DMS 273 treated with DMSO at 0.1 percent for 48 hours (cell line): ENCODE measurements around the gene RPS15.
"Not testable (repeated sequence)": the region's sequence is repeated elsewhere in the genome, so short reads cannot be mapped to it uniquely, and the experiment has no call there.

Experiments
- DNase-seq: peaks from one replicate; lab custom pipeline; 2025; lab: John Stamatoyannopoulos, UW

The RPS15 gene

DNA sequence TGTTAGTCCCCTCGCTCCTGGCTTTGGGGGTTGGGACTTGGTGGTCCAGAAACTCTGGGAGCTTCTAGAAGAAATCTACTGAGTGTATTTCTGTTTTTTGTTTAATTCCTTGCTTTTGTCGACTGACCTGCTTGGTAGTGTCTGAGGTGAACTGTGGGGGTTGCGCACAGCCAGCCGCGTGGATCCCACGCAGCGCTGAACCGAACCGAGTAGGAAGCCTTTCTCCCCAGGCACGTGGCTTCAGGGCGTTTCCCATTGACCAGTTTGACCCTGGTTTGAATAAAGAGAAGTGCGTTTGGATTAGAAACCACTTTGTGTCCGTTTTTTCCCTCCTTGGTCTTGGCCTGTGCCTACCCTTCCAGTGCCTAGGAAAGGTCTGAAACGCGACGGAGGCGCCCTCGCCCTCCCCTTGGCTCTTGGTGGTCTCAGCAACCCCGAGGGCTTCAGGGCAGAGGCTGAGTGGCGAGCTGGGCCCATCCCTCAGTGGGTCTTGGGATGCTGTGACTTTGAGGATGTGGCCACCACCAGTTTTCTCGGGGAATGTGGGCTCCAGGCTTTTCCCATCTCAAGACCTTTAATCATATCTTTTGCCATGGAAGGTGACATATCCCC is 2.7 kb upstream of the RPS15 start:
- no peak for DNase-seq

DNA sequence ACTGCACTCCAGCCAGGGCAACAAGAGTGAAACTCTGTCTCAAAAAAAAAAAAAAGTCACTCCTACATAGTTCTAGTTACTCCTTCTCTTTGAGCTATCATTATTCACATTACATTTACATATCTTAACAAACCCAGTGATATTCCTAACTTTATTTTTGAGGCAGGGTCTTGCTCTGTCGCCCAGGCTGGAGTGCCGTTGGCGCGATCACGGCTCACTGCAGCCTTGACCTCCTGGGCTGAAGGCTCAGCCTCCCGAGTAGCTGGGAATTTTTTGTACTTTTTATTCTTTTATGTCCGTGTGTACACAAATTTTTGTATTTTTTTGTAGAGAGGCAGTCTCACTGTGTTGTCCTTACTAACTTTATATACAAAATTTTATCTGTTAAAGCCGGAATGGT is 587 bp upstream of the RPS15 start:
- no peak for DNase-seq

DNA sequence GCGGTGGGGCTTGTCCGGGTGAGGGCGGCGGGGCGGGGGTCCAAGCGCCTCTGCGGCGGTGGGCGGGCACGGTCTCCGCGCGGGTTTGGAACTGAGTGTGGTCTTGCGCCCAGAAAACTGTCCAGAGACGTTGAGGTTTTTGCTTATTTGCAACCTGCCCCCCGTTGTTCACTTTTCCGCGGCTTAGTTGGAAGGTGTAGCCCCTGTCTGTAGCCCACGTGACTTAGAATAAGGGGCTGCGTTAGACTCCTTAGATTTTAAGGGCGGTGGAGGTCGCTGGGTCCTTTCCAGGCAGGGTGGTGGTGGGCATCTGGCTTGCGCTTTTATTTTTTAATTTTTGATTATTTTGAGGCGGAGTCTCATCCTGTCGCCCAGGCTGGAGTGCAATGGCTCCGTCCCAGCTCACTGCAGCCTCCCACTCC is 748 bp downstream of the RPS15 start:
- DNase-seq = no peak

DNA sequence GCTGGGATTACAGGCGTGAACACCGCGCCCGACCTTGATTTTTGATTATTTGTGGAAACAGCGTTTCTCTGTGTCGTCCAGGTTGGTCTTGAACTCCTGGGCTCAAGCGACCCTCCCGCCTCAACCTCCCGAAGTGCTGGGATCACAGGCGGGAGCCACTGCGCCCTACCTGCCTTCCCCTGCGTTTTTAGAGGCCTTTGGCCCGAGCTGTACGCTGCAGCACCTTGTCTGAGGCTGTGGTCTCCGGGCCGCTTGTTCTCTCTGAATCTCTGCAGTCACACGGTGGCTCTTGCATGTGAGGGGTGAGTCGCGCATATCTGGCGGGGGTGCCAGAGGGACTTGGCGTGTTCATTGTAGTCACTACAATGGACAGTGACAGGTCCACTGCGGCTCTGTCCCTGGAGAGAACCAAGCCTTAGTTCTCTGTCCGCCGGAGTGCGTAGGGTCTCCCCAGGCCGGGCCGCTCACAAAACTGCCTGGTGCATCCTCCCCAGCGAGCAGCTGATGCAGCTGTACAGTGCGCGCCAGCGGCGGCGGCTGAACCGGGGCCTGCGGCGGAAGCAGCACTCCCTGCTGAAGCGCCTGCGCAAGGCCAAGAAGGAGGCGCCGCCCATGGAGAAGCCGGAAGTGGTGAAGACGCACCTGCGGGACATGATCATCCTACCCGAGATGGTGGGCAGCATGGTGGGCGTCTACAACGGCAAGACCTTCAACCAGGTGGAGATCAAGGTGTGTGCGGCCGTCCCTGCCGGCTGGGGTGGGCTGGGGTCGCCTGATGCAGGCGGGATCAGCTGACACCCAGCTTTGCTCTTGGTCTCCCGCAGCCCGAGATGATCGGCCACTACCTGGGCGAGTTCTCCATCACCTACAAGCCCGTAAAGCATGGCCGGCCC is 1.6 kb downstream of the RPS15 start:
- DNase-seq = not testable (repeated sequence)

DNA sequence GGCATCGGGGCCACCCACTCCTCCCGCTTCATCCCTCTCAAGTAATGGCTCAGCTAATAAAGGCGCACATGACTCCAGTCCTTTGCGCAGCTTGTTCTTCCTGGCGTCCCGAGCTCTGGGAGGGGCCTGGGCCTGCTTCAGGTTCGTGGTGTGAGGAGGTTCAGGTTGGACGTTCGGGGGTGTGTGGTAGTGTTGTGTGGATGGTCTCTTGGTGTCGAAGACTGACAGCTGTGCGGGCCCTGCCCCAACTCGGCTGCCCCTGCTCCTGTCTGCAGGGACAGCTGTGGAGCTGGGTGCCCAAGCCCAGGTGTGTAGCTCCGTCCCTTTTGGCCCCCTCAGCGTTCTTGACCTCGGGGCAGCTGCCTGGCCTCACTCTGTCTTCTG is 2.2 kb downstream of the RPS15 start:
- no peak for DNase-seq

DNA sequence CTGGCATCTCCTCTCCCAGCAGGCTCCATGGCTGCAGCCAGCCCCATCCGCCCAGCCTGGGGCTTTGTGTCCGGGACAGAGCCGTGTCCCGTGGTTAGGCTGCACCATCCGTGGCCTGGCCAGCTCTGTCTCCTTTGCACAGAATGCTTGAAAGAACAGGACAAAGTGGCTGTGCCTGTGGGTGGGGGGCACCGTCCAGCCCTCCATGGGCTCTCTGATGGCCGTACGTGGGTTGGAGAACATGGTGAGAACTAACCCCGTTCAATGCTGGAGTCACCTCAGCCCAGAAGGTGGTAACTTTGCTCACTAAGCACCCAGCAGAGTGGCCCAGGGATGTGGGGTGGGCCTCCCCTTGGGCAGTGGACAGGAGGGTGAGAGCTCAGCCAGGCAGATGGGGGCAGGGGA is 2.8 kb downstream of the RPS15 start:
- no peak for DNase-seq

DNA sequence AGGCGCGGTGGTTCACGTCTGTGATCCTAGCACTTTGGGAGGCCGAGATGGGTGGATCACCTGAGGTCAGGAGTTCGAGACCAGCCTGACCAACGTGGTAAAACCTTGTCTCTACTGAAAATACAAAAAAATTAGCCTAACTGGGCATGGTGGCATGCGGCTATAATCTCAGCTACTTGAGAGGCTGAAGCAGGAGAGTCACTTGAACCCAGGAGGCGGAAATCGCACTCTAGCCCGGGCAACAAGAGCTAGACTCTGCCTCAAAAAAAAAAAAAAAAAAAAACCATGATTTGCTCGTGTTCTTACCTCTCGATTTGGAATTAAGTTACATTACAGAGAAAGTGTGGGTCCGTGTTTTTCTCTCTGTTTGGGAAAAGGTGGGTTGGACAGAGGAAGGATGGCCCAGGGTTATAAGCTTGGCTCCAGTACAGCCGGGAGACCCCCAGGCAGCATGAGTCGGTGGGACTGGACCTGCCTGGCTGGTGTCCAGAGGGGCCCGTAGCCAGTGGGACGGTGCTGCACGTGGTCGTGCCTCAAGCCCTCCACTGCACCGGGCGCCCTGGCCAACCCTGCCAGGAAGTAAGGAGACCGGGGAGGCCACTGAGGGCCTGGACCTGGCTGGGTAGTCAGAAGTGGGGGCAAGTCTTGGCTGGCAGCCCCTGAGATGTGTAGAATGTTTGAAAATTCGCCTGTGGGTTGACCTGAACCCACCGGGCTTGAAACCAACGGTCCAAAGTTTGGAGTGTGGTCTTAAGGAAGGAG is 3.7 kb downstream of the RPS15 start:
- no peak for DNase-seq

DNA sequence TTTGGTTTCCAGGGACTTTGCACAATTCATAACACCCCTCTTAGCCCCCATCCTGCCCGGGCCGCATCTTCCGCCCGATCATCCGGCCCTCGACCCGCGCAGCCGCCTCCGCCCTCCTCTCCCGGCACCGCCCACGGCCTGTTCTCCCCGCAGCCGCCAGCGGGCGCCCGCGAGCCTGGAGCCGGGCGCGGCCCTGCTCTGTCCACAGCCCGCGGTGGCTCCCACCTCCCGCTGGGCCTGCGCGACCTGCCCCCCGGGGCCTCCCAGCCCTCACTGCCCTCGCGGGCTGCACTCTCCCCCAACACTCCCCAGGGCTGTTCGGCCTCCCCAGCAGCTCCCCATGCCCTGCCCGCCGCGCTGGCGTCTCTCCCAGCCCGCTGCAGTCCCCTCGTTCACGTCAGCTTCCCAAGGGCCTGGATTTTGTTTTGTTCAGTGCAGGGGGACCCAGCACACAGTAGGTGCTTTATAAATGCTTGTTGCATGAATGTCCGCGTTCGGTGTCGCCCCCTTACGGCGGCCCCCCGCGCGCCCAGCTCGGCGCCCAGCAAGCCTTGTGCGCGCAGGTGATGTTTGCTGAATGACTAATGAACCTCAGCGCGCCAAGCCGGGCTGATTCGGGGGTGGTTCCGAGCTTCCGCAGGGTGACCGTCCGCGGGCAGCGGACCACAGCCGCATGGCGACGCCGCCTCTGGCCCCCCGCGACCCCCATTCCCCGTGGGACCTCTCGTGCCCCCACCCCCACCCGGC is 7.2 kb downstream of the RPS15 start:
- peak; percentile 35 for DNase-seq

DNA sequence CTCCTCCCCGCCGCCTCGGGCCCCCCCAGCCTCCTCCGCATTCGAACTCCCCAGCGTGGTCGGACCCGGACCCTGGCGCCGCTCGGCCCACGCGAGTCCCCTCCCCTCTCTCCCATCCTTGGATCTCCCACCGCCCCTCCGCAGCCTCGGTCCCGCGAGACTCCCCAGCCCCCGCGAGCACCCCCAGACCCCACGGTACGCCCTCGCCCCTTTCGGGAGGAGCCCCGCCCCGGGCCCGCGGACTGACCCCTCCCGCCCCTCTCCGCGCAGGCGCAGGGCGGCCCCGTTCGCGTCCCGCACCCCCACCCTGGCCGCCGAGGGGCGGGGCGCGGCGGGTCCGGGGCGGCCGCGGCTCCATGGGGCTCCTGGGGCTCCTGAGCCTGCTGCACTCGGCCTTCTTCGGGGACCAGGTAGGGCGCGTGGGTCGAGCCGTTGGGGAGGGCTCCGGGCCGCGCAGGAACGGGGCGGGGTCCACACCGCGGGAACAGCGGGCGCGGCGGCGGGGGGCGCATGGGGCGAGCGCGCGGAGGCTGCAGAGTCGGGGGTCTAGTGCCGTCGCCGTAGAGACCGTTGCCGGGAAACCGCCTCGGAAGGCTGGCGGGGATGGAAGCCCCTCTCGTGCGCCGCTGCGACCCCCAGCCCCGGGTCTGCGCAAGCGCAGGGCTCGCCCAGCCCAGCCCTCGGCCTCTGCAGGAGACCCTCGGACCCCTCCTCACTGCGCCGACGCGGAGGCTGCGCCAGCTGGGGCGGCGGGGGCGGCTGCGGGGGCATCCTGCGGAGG is 7.9 kb downstream of the RPS15 start:
- no peak for DNase-seq

DNA sequence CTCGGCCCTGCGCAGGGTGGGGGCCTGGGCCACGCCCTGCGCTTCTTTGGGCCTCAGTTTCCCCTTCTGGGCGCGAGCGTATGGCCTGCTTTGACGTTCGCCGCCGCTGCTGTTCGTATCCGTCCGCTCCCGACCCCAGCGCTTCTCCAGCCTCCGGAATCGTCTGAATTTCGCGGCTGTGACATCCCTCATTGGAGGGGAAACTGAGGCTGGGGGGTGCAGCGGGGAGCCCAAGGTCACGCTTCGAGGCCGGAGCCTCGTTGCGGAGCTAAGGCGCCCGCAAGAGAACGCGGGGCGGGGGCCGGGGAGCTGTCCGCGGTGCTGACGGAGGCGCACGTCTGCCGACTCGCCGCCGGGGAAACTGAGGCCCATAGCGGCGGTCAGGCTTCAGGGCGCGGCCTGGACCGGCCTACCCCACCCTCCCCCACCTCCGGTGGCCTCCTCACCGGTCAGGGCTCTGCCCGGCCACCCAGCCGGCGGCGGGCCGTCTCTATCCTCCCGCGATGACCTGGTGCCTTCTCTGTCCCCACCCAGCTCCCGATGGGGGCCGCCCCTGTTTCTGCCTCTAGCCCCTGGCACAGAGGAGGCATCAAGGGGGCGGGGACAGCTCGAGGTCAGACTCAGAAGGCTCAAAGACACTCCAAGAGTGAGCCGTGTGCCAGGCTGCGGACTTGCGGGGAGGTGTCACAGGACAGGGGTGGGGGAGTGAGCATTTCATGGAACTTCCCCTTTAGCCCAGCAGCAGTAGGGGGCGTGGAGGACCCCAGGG is 8.7 kb downstream of the RPS15 start:
- DNase-seq = no peak

DNA sequence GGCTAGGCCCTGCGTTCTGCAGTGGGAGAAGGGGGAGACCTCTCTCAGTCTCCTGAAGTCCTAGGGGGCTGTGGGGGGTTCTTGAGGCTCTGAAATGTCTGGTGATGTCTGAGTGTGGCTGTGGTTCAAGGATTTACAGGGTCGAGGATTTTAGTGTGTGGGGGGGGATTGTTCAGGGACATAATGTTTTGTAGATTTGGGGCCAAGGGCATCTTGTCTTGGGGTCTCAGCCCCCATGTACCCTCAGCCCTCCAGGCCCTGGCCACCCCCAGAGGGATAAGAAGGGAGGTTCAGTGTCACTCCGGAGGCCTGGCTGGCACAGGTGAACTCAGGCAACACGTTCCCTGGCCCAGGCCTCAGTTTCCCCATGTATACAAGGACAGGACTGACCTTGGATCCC is 9.3 kb downstream of the RPS15 start:
- DNase-seq = no peak

DNA sequence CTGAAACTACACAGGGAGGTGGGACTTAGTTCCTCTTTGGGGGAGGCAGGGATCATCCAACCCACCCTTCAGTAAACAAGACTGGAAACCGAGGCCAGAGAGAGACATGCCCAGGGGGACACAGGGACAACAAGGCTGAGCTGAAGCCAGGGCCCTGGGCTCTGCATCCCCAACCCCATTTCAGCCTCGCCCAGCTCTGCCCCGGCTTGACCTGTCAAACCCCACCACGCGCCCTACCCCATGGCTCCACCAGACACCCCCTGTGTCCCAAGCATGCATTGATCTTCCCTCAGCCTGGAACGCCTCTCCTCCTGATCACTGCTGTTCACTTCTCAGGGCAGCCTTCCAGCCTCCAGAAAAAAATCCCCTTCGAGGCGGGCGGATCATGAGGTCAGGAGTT is 9.7 kb downstream of the RPS15 start:
- DNase-seq = no peak

DNA sequence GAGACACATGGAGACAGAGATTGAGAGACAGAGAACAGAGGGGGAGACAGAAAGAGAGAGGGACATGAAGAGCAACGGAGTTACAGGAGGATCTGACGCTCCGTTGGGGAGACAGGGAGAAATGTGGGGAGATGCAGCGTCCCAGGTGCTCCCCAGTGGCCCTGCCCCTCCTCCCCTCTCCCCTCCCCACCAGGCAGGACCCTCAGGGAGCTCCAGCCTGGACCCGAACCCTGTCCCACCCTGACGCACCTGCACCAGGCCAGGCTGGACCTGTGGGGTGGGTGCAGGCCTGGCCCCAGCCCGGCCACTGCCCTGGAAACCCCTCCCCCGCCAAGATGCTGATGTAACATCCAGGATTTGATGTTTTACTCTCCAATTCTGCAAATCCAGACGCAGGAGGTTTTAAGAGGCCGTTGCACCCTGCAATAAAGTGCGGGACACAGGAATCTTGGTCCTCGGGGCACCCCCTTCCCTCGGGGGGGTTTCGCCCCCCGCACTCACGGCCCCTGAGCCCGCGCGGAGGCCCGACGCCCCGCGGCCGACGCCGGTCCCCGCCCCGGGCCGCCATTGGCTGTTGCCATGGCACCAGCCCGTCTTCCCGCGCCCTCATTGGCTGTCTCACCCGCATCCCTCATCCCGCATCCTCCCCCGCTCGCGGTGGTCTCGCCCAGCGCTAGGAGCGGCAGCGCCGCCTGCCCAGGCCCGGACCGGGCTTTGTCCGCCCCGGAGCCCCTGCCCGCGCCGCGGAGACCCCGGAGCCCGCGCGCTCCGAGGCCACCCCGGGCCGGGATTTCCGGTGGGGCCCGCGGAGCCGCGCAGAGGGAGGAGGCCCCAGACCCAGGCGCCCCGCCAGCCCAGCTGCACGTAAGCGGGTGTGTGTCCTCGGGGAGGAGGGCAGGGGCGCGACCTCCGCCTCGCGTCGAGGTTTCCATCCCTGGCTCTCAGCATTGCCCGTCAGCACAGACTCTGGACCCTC is 11.6 kb downstream of the RPS15 start, which contains the start of gene APC2:
TSS of gene APC2 (plus strand) at position 655 of the 976 bp plus-strand sequence. CDS start 2,881 bp downstream, outside the sequence.
- DNase-seq = no peak

DNA sequence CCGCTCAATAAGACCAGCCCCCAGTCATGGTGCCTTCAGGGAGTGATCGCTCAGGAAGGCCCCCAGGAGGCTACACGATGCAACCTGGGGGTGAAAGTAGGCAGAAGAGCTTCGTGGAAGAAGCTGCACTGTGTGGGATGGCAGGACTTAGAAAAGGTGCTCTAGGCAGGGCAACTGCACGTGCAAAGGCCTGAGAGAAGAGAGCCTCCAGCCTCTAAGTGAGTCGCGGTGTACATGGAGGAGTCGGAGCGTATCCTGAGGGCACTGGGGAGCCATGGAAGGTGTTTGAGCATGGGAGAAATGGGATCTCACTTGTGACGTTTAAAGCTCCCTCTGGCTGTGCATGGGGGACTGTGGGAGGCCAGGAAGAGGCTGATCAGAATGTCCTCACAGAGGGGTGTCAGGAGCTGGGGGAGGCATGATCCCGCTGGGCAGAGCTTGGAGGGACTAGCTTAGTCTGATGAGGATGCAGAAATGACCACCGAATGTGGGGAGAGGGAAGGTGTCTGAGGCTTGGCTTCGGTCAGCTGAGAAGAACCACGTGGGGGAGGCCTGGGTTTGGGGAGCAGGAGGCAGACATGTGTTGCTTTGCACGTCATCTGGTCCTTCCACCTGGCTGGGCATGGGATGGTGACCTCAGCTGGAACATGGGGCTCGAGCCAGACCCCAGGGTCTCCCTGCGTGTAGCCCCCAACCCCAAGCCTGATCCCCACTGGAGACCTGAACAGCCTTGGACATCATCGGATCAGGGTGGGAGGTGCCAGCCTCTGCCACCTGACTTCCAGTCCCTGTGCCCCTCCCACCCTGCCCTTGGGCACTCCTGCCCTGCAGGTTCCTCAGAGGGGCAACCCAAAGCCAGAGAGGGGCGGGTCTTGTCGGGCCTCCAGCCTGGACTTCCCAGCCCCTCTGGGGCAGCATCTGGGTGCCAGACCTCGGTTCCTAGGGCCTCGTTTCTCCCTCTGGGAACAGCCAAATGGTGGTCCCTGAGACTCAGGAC is 12.8 kb downstream of the RPS15 start:
- DNase-seq = no peak

DNA sequence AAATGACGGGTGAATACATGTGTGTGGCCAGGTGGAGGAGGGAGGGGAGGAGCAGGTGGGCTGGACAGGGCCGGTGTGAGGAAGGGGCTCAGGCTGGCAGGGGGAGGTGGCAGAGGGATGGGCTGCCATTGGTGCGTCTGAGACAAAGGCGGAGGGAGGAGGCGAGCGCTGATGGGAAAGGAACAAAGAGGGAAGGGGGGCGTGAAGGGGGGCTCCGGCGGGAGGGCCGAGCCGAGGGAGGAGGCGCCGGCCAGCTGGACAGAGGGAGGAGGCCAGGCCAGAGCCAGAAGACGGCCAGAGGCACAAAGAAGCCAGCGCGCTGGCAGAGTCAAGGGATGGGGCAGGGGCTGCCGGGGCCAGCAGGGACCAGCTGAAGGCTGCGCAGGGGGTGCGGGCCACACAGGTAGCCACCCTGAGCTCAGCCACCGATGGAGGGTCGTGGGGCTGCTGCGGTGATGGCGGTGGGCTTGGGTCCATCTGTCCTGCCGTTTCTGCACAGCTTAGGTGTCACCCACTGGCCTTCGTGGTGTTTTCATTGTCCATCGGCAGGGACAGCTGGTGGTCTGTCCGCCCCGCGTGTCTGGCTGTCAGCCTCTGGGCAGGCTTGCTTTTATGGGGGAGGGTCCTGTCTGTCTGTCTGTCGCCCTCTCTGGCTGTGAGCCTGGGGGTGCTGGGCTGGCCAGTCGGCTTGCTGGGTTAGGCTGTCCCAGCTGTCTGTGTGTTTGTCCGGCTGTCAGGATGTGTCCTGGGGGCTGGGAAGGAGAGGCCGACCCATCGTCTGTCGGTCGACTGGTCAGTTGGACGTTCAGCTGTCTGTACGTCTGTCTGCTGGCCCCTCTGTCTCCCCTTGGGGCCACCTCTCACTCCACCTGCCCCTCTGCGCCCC is 14.0 kb downstream of the RPS15 start:
- DNase-seq = no peak

DNA sequence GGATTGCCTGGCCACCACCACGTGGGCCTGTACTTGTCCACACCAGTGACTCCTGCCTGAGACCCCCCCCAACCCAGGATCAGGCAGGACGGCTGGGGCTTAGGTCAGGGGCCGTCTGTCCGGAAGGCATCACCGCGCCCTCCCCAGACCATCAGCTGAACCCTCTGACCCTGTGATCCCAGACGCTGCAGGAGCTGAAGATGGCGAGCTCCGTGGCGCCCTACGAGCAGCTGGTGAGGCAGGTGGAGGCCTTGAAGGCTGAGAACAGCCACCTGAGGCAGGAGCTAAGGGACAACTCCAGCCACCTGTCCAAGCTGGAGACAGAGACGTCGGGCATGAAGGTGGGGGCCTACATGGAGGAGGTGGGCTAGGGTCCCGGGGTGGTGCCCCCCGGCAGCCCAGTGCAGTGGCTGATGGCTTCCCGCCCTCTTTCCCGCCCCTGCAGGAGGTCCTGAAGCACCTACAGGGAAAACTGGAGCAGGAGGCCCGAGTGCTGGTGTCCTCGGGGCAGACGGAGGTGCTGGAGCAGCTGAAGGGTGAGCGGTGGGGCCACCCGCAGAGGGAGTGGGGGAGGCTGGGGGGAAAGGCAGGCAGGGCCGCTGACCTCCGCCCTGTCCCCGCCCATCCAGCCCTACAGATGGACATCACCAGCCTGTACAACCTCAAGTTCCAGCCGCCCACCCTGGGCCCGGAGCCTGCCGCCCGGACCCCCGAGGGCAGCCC is 14.8 kb downstream of the RPS15 start:
- no peak for DNase-seq
